ENCODE data around the gene CRELD2.
"Not testable (repeated sequence)": the region's sequence is repeated elsewhere in the genome, so short reads cannot be mapped to it uniquely, and the experiment has no call there.

The CRELD2 gene

DNA sequence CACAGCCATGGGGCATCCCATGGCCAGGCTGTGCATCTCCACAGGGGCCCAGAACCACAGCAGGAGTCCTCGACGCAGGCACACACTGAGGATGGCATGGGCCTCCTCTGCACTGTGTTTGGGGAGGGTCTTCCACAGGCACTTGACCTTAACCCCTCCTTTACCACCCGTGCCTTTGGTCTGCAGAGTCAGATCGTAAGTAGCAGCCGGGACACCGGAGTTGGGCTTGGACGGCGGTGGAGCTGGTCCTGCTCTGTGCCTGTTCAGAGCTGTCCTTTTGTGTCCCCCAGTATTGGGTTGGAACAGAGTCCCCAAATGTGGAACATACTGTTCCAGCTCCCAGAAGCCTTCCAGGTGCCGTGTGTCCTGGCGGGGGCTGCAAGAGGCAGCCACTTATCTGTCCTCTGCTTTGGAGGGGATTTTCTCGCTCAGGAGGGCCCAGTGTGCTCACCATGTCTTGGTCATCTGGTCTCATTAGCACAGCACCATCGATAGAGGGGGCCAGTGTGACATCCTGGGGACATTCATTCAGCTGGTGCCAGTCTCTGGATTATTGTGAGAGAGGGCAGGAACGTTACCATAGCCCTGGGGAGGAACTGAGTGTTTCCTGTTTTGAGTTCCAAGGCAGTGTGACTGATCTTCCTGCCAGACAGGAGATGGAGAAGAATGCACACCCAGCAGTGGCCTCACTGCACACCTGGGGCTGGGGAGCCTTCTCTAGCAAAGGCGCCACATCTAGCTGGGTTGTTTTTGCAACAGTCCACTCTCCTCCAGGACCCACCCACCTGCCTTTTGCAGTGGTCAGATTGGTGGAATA lies 12.4 kb downstream of the CRELD2 start:
- DNase-seq (ENCODE audit: low read depth): peak; percentile 33

DNA sequence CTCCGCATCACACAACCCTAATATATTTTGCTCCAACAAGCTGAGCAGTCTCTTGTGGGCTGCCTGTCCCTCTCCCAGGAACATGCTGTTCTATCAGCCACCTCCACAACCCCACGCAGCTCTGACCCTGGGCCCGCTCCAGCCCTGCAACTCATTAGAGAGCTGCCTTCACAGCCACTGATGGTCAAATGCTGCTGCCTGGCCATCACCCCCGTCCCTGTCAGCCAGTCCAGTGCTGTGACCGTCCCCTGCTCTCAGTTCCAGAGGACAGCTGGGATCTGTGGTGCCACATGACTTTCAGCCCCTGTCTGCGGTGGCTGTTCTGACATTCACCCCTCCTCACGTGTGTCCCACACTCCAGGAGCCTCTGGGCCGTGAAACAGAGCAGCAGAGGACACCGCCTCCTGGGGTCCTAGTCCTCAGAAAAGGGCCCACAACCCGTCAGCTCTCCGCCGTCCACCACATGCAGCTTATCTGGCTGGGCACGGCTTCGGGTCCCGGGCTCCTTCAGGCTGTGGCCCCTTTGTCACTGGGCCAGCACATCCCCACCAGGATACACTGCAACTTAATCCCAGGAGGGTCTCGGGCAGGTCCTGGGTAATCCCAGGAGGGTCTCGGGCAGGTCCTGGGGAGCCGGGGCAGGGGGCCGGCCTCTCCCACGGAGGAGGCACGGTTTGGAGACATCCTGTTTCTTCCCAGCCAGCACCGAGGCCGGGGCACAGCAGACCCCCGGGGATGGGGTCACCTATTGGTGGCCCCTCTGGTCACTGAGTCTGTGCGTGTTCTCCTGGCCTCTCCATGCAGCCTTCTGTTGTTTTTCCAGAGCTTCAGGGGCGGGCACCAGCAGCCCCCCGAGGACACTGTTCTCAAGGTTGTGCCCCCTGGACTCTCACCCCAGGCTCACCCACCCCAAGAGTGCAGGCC lies 15.1 kb downstream of the CRELD2 start:
- DNase-seq (ENCODE audit: low read depth): no peak

DNA sequence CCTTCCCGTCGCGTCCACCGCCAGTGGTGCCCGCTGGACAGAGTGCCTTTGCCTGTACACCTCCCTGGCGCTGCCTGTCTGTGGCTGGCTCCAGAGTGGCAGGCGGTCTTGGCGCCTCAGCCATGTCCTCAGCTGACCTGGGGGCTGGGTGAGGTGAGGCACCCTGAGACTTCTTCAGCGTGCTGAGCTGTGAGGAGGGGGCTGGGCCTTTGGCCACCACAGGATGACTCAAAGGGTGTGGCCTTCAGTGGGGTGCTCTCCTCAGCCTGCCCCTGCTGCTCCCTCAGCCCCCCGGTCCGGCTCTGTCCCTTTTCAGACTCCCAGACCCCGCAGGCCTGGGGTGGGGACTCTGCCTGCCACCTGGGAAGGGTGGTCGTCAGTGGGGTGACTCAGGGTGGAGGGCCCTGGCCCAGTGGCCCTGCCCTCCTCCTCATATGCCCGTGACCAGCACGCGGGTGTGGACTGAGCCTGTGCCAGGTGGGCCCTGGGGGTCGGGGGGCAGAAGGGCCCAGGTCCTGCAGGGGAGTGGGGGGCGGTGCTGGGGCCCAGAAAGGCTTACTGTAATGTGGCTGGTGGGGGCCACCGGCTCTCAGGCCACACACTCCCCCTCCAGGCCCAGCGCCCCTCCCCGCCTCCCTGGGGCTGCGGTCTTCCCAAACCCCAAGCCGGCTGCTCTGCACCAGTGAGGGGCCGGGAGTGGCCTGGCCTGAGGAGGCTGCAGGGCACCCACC lies 15.9 kb downstream of the CRELD2 start:
- DNase-seq (ENCODE audit: low read depth): no peak

DNA sequence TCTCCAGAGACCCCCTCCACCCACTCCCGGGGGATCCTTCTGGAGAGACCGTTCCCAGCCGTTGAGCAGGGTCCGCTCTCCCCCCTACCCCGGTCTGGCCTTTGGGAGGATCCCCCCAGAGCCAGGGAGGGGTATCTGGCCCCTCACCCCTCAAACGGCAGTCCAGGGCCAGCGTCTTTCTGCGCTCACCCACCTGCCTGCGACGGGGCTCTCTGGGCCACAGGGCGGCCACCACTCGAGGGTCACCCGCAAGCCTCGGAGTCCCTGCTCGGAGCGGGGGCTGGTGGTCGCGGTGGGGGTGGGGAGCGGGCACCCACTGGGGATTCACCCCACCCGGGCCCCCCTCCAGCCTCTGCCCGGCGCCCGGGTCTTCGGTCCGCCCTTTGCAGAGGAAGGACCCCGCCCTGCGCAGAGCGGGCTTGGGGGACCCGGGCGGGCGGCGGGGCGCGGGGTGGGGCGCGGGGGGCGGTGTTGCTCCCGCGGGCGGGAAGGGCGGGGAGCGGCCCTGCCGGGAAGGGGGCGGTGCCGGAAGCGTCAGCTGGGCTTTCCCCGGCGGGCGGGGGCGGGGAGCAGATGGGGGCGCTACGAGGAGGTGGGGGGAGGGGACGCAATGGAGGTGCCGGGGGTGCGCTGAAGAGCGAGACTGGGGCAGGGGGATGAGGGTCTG lies 16.6 kb downstream of the CRELD2 start:
- no peak for DNase-seq (ENCODE audit: low read depth)

DNA sequence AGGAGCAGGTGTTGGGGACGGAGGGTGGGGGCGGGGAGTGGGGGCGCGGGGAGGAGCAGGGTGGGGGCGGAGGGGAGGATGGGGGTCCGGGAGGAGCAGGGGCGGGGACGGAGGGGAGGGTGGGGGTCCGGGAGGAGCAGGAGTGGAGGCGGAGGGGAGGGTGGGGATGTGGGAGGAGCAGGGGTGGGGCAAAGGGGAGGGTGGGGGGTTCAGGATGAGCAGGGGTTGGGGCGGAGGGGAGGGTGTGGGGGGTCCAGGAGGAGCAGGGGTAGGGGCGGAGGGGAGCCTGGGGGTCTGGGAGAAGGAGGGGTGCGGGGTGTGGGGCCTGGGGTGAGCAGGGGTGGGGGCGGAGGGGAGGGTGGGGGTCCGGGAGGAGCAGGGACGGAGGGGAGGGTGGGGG lies 17.1 kb downstream of the CRELD2 start:
- no peak for DNase-seq (ENCODE audit: low read depth)

DNA sequence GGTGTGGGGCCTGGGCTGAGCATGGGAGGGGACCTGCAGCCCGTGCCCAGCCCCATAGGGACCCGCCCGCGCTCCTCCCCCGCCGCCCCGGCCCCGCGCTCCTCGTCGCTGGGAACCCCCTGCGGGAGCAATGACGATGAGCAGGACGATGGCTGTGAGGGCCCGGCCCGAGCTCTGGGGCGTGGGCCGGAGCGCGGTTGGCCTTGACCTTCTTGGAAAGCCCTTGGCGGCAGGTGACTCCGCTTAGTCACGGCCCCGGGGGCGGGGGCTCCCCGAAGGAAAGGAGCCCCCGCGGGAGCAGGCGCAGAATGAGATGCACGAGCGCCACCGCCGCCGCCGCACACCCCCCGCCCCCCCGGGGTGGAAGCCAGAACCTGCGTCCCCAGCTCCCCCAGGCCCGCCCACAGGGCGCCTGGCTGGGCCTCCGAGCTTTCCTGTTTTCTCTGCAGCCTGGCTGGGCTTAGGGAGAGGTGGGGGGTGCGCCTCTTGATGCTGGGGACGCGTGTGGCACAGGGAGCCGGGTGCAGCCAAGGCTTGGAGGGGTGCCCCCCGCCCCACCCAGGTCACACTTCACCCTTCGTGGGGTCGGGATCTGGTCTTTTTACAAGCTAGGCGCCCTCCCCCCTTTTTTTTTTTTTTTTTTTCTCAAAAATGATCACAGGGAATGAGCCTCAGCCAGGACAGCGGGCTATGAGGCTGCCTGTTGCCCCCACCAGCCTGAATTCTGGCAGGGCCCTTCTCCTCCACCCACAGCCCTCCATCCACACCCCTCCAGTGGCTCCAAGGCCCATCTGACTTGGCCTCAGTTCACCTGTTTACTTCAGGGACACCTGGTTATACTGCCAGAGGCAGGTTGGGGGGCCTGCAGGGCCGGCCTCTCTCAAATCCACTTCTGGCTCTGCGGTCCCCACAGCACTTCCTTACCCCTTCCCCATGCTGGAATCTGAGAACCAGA lies 17.9 kb downstream of the CRELD2 start:
- peak; percentile 72 for DNase-seq (ENCODE audit: low read depth)

GRCh38 chr22:49936973-49937757 lies 18.7 kb downstream of the CRELD2 start:
- no peak for DNase-seq (ENCODE audit: low read depth)

DNA sequence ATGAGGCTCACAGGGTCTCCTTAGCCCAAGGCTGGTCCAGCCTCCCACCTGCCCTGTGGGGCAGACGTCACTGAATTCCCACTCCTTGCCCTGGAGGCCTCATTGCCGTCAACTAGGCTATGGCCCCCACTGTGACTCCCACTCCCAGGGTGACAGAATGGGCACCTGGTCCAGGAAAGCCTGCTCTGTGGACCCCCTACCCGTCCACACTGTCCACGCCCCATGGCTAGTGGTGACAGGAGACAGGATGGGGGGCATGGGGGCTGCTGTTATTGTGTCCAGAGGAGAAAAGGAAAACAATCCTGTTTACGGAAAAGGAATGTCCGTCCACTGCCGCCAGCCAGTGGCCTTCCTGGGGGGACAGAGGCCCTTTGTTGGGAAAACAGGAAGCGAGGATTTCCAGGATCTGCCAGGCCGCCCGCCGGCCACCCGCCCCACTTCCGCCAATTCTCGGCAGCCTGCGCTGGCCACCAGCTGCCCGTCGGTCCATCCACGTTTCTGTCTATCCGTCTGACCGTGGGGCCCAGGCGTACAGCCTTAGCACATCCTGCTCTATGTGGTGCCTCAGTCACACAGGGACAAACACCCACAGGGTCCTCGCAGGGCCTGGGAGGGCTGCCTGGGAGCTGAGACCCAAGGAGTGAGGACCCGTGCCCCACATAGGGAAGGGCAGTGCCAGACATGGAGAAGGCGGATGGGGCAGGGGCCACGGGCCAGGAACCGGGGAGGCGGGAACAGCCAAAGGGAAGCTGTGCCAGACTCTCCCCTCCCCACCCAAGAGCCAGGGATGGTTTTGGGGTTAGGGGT lies 19.5 kb downstream of the CRELD2 start:
- no peak for DNase-seq (ENCODE audit: low read depth)

- DNase-seq (ENCODE audit: low read depth): no peak
These were observed 20.2 kb downstream of the CRELD2 start for GRCh38 chr22:49938565-49939136.

GRCh38 chr22:49941507-49942316 lies 23.3 kb downstream of the CRELD2 start:
- no peak for DNase-seq (ENCODE audit: low read depth)

DNA sequence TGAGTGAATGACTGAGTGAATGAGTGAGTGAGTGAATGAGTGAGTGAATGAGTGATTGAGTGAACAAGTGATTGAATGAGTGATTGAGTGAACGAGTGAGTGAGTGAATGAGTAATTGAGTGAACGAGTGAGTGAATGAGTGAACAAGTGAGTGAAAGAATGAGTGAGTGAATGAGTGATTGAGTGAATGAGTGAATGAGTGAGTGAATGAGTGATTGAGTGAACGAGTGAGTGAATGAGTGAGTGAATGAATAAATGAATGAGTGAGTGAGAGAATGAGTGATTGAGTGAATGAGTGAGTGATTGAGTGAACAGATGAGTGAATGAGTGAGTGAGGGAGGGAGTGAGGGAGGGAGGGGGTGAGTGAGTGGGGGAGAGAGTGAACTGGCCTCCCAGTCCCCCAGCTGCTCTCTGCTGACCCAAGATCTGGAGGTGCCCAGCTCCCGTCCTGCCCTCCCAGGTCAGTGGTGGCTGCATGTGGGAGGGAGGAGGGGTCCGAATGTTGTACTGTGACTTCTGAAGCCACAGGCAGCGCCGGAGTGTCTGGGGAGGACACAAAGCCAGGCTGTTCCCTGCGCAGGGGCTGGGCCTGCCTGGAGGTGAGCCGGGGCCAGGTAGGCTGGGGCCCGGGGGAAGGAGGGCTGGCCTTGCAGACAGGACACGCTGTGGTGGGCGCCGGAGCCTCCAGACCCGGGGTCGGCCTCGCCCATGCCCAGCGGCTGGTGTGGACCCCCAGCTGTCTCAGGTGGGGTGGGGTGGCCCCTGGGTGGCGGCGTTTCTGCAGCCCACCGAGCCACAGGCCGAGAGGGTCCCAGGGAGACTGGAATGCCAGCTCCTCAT lies 24.4 kb downstream of the CRELD2 start:
- no peak for DNase-seq (ENCODE audit: low read depth)

DNA sequence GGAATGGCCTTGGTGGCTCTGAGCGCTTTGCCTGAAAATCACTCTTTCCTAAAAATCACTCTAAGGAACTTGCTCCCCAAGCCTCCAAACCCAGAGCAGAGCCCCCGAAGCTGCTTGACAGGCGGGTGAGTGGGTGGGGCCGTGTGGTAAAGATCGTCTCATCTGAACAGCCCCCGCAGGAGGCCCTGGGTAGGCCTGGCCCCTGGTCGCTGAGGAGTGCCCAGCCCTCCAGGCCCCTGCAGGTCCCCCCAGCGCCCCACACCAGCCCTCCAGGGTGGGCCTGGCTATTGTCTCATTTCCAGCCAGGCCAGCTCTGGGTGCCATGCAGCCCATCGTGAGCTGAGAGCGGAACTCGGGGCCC lies 25.0 kb downstream of the CRELD2 start:
- no peak for DNase-seq (ENCODE audit: low read depth)

DNA sequence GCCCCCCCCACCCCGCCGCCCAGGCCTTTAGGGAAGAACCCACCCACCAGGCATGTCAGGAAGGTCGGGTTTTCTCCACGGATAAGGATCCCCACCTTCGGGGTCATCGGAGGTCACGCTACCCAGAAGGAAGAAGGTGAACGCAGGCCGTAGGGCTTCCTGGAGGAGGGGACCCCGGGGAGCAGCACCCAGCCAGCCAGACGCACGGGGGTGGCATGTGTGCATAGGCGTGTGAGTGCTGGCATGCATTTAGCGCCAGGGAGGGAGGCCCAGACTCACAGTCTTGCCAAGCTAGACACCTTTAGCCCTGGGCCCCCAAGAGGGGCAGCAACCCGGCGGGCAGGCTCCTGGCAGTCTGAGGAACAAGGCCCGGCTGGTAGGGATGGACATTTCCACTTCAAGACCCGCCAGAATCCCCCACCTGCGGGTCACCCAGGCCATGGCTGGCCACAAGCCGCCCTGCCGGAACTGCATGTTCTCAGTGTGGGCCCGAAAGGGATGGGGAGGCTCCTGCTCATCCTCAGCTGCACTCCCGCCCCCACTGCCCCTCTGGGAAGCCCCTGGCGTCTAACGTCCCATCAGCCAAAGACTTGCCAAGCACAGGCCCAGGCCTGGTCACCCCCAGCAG lies 25.5 kb downstream of the CRELD2 start:
- DNase-seq (ENCODE audit: low read depth): no peak

DNA sequence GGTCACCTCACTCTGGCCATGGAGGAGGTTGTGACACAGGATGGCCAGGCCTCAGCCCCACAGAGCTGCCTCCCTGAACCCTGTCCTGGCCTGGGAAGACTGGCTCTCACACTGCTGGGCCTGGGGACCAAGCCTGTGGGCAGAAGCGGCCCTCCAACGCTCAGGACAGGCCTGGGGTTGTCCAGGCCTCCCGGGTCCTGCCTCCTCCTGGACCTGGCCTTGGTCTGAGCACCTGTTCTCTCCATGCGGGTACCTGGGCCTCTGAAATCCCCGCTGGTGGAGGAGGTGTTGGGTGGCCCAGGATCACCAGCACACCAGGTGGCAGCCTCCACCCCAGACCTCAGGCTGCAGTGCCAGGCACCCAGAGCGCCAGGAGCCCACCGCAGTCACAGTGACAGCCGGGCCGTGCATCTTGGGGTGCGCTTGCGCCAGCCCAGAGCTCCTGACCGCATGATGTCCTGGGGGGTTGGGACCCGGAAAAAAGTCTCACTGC lies 26.0 kb downstream of the CRELD2 start:
- no peak for DNase-seq (ENCODE audit: low read depth)

DNA sequence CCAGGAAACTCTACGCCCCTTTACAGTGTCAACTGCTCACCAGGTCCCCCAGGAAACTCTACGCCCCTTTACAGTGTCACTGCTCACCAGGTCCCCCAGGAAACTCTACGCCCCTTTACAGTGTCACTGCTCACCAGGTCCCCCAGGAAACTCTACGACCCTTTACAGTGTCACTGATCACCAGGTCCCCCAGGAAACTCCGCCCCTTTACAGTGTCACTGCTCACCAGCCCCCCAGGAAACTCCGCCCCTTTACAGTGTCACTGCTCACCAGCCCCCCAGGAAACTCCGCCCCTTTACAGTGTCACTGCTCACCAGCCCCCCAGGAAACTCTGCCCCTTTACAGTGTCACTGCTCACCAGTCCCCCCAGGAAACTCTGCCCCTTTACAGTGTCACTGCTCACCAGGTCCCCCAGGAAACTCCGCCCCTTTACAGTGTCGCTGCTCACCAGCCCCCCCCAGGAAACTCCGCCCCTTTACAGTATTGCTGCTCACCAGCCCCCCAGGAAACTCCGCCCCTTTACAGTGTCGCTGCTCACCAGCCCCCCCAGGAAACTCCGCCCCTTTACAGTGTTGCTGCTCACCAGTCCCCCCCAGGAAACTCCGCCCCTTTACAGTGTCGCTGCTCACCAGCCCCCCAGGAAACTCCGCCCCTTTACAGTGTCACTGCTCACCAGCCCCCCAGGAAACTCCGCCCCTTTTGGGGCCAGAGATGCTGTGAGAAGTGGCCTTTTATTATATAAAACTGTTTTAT lies 26.8 kb downstream of the CRELD2 start:
- not testable (repeated sequence) for DNase-seq (ENCODE audit: low read depth)
